Psoas muscle (tissue), 8 donors: ENCODE data around the gene CACNG1. TPM values are rescaled to one million over a fixed set of nuclear protein-coding genes. Genes with fewer than 3 reads are reported as not detected.
"Not testable (repeated sequence)": the region's sequence is repeated elsewhere in the genome, so short reads cannot be mapped to it uniquely, and the experiment has no call there.

Source experiments
- ATAC-seq, 4 donors: fragments of 200-7000 bp; cut with Tn5 transposase; one replicate each; pipeline ENCODE4 v1.9.1; 2020; ENCODE audit warnings: moderate library complexity in 3 of 4, mild to moderate bottlenecking in 2 of 4
- DNase-seq, 2 donors: peaks; one replicate each; pipeline ENCODE4 v3.0.0-alpha.2; 2020
- H3K27ac ChIP-seq: fragments of 200-600 bp; one replicate; pipeline ENCODE4 v1.8.0; 2022
- H3K27me3 ChIP-seq, 3 donors: fragments of 200-600 bp in 1 of 3; one replicate each; pipeline versions ENCODE4 v1.6.1 to v1.8.0; 2013 to 2022; ENCODE audit warnings: low read length in 2 of 3, mild to moderate bottlenecking in 2 of 3, moderate library complexity in 1 of 3; ENCODE audit not compliant: insufficient read depth in 3 of 3
- H3K36me3 ChIP-seq, 2 donors: fragments of 200-600 bp in 1 of 2; one replicate each; pipeline versions ENCODE4 v1.6.1 to v1.8.0; 2013 to 2022; ENCODE audit warnings: low read depth in 1 of 2, mild to moderate bottlenecking in 1 of 2, moderate library complexity in 1 of 2; ENCODE audit not compliant: insufficient read depth in 1 of 2
- H3K4me1 ChIP-seq: fragments of 200-600 bp; one replicate; pipeline ENCODE4 v1.8.0; 2022
- H3K4me3 ChIP-seq: fragments of 200-600 bp; one replicate; pipeline ENCODE4 v1.8.0; 2022; ENCODE audit warnings: mild to moderate bottlenecking
- H3K9me3 ChIP-seq: fragments of 200-600 bp; one replicate; pipeline ENCODE4 v1.8.0; 2022
- CTCF ChIP-seq: fragments of 200-600 bp; IDR thresholded peaks from one replicate; pipeline ENCODE4 v1.8.0; 2022; ENCODE audit warnings: antibody characterized with exemption
- WGBS, 3 donors: extraction: QIAGEN DNeasy Blood & Tissue Kit; methylation state at CpG; one replicate each; pipeline versions ENCODE4 v1.1.6 to v1.1.7; 2013; 5-methylcytosine and 5-hydroxymethylcytosine counted together
- intact Hi-C, 2 donors: fragments of 100-400 bp; cut with DNase I; formaldehyde crosslinking; loops; one replicate each; pipeline versions ENCODE4 v1.11.0 to v1.14.2; 2022
- polyA plus RNA-seq, 3 donors: library from polyadenylated mRNA; stranded (reverse); fragments of 200-250 nt; gene quantifications; one replicate each; pipeline ENCODE4 v1.2.3, GENCODE V29; 2013
- total RNA-seq, 4 donors: library from RNA; stranded (reverse); fragmentation: NEBNext Ultra II Directional in 2 of 4; extraction: Animal tissue kit (Norgen Biotek cat#: 25700) in 2 of 4; gene quantifications; one replicate each; pipeline versions ENCODE4 v1.2.1 to v1.2.4, GENCODE V29; 2021 to 2023
- donor health status: healthy with polysubstance abuse.
- donor health status: DM: no; HTN: no; CAD: no; lungs with moderate emphysema.
- donor health status: Bipolar disorder and iron deficiency.
- donor health status: healthy.
- donor health status: DM: yes; HTN: yes; CAD: no.
- donor health status: DM: no; HTN: no; CAD: no.
- donor health status: DM: no; HTN: no; CAD: no.
- donor health status: DM: yes; HTN: yes; CAD: no.

CACNG1 gene
- total and polyA plus RNA-seq, 7 donors = 20.3 to 312 (median 72.5) TPM

GRCh38 chr17:67095803-67096202, 51.4 kb downstream of the CACNG1 start:
- intact Hi-C loops = no loop called here
- 100% methylated on average over 1 of the region's 1 CpG for WGBS, 3 donors
- TF ChIP-seq CTCF = no peak

GRCh38 chr17:67096609-67097008, 52.3 kb downstream of the CACNG1 start:
- Histone ChIP-seq H3K4me1 (peaks cover 41% of the 10 kb centered on the region), H3K36me3 (no peaks in the 10 kb centered on the region), H3K27me3 (no peaks in the 10 kb centered on the region), H3K9me3 (no peaks in the 10 kb centered on the region), H3K27ac (peak overlapping the region; percentile 34), H3K4me3 (no peak overlapping the region)
- 98 to 100% (median 100%) methylated on average over 1 of the region's 1 CpG for WGBS, 3 donors
- DNase-seq = no peak
- intact Hi-C loops = no loop called here
- no peak for ATAC-seq
- no peak for TF ChIP-seq CTCF

More at GRCh38 chr17:67095803-67096202, 51.4 kb downstream of the CACNG1 start:
- H3K36me3 ChIP-seq = no peaks in the 10 kb centered on the region
- H3K27me3 ChIP-seq = no peaks in the 10 kb centered on the region
- DNase-seq (no peak), ATAC-seq (peak in 2 of 4 donors; percentile 51 to 55)
- H3K4me1 ChIP-seq = peaks cover 41% of the 10 kb centered on the region
- H3K4me3 ChIP-seq = no peak overlapping the region
- peak overlapping the region; percentile 34 for H3K27ac ChIP-seq
- no peaks in the 10 kb centered on the region for H3K9me3 ChIP-seq

GRCh38 chr17:67098006-67098405, 53.7 kb downstream of the CACNG1 start:
- WGBS, 3 donors = 62 to 92% (median 64%) methylated on average over 1 of the region's 1 CpG

GRCh38 chr17:67104641-67105040, 60.3 kb downstream of the CACNG1 start:
- H3K4me3 ChIP-seq, H3K27me3 ChIP-seq, intact Hi-C loops, DNase-seq, ATAC-seq, H3K9me3 ChIP-seq: not testable (repeated sequence)
- H3K4me1 ChIP-seq = peaks cover 17% of the 10 kb centered on the region
- peaks cover 0 to 39% of the 10 kb centered on the region in 2 donors for H3K36me3 ChIP-seq
- 97% methylated on average over 7 of the region's 7 CpGs for WGBS, 3 donors
- H3K27ac ChIP-seq = peak overlapping the region; percentile 12

More at GRCh38 chr17:67098006-67098405, 53.7 kb downstream of the CACNG1 start:
- no peak overlapping the region for H3K4me3 ChIP-seq
- DNase-seq = no peak
- no peaks in the 10 kb centered on the region for H3K27me3 ChIP-seq
- no peak for TF ChIP-seq CTCF
- peak overlapping the region; percentile 62 for H3K27ac ChIP-seq
- no peaks in the 10 kb centered on the region for H3K36me3 ChIP-seq
- H3K4me1 ChIP-seq = peaks cover 42% of the 10 kb centered on the region
- intact Hi-C loops = no loop called here
- peak; percentile 83 to 90 (median 88) for ATAC-seq
- H3K9me3 ChIP-seq = no peaks in the 10 kb centered on the region

- ATAC-seq = peak; percentile 78 to 89 (median 84)
- intact Hi-C loops = no loop called here
- H3K27me3 ChIP-seq = no peaks in the 10 kb centered on the region
- no peak for TF ChIP-seq CTCF
- no peak for DNase-seq
- H3K27ac ChIP-seq = no peak overlapping the region
- H3K4me3 ChIP-seq = no peak overlapping the region
- H3K36me3 ChIP-seq = peaks cover 0 to 44% of the 10 kb centered on the region in 2 donors
- H3K4me1 ChIP-seq = peaks cover 16% of the 10 kb centered on the region
- H3K9me3 ChIP-seq = no peaks in the 10 kb centered on the region
Observed at GRCh38 chr17:67105213-67105612, 60.9 kb downstream of the CACNG1 start.

Other genes with a start within 250 kb of the CACNG1 start
- not detected for gene CACNG5, start 209.4 kb upstream of the CACNG1 start, total RNA-seq
- gene CACNG5, start 209.4 kb upstream of the CACNG1 start, polyA plus RNA-seq = not detected
- gene CACNG4, start 79.8 kb upstream of the CACNG1 start, total RNA-seq = not detected
- gene CACNG4, start 79.8 kb upstream of the CACNG1 start, polyA plus RNA-seq = under 1 TPM in 1 of 3 donors, not detected in 2; 0.03 TPM
- gene HELZ, start 200.6 kb downstream of the CACNG1 start, total RNA-seq = 10 to 100 TPM; 30.8 to 55.7 (median 39.8) TPM
- 10 to 100 TPM in 1 of 3 donors, 1 to 10 TPM in 2; 1.8 to 11.0 (median 3.1) TPM for gene HELZ, start 200.6 kb downstream of the CACNG1 start, polyA plus RNA-seq